NCI-H1092 treated with DMSO at 0.1 percent for 48 hours (cell line): ENCODE results near the gene CEP78.
"Not testable (repeated sequence)": the region's sequence is repeated elsewhere in the genome, so short reads cannot be mapped to it uniquely, and the experiment has no call there.

Experiments
- DNase-seq: peaks from one replicate; lab custom pipeline; 2025; lab: John Stamatoyannopoulos, UW

Gene CEP78

DNA sequence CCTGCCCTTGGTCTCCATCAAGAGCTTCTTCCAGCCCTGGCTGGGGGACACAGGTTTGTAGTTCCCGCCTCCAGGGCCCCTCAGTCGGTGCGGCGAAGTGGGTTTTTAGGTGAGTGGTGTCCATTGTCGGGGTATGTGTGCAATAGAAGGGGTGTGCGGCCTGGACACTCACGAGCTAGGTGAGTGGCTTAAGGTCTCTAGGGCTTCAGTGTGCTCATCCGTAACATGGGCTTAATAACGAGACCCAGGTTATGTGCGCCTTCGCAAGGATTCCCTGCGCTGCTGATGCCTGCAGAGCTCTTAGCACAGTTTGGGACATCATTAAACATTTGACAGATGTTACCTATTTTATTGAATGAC is 656 bp downstream of the CEP78 start:
- no peak for DNase-seq

DNA sequence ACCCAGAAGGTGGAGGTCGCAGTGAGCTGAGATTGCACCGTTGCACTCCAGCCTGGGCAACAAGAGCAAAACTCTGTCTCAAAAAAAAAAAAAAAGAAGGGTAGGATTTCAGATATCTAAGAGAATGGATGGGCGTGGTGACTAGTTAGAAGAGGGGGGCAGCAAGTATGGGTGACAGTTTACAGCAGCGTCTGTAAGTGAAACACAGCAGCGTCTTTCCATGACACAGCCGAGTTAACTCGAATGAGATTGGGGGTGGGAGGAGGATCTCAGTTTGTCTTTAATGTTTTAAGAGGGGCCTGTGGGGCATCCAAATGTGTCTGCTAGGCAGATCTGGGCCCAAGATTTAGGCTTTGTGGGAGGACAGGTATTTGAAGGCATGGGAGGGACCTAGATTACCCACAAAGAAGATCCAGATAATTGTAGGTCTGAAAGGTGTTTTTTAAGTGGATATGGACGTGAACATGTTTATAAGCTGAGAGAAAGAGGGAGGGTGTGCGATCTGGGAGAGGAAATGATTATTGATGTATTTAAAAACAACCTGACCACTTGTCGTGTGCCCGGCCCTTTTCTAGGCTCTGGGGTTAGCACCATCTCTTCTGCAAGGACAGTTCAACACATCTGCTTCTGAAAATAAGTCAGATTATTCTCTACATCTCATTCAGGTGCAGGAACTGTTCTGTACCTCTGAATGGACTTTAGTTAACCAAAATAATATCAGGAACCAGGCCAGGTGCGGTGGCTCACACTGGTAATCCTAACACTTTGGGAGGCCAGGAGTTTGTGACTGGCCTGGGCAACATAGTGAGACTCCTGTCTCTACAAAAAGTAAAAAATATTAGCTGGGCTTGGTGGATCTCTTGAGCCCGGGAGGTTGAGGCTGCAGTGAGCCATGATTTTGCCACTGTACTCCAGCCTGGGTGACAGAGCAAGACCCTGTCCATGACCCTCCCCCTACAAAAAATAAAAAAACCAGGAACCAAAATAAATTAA is 2.5 kb downstream of the CEP78 start:
- DNase-seq = no peak

- no peak for DNase-seq
Observed at GRCh38 chr9:78239506-78239905, 3.6 kb downstream of the CEP78 start.

DNA sequence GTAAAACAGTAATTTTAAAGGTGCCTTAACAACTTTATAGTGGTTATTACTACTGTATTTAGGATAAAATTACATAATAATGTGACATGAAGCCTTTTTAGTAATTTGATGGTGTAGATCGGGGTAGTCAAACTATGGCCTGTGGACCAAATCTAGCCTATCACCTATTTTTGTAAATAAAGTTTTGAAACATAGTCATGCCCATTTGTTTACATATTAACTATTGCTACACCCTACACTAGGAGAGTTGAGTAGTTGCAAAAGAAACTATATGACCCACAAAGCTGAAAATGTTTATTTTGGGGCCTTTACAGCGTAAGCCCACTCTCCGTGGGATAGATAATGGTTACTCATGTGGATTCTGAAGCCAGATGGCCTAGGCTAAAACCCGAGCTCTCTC is 6.2 kb downstream of the CEP78 start:
- DNase-seq = no peak

GRCh38 chr9:78243130-78243529 is 7.3 kb downstream of the CEP78 start:
- DNase-seq = no peak

GRCh38 chr9:78245401-78245800 is 9.5 kb downstream of the CEP78 start:
- no peak for DNase-seq

- no peak for DNase-seq
Observed at GRCh38 chr9:78248635-78249034, 12.8 kb downstream of the CEP78 start.

- DNase-seq = no peak
Observed at GRCh38 chr9:78249542-78249941, 13.7 kb downstream of the CEP78 start.

DNA sequence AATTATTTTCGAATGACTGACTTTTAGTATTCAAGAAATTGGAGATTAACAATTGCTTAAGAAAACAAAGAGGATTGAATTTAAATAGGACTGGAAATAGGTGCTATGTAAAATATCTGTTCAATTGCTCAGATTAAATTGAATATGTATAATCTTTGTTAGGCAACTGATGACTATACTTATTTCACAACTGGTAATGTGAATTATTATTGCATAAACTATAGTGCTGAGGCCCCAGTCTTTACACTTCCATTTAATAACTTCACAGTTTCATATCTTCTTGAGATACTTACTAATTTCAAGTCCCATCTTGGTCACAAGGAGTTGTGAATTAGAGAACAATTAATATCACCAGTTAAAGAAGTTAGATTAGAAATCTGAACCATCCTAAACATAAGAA is 16.7 kb downstream of the CEP78 start:
- DNase-seq = no peak

GRCh38 chr9:78253285-78253684 is 17.4 kb downstream of the CEP78 start:
- DNase-seq = no peak

GRCh38 chr9:78261403-78262001 is 25.6 kb downstream of the CEP78 start:
- DNase-seq = peak; percentile 12

- no peak for DNase-seq
Observed at GRCh38 chr9:78262655-78263054, 26.8 kb downstream of the CEP78 start.

DNA sequence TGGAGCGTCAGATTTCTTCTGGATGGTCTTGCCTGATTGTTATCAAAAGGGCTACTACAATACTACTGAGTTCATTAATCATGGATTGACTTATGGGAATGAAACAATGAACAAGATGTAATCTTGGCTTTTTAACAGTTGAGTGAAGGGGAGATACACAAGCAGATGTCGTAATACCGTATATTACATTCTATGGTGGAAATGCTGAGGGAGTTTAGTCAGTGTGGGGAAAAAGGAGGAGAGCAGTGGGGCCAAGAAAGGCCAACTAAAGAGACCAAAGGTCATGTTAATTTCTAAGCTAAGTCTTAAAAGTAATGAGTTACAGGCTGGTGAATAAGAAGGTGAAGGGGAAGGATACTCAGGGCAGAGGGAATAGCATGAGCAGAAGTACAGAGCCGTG is 32.0 kb downstream of the CEP78 start:
- no peak for DNase-seq

- no peak for DNase-seq
Observed at GRCh38 chr9:78269784-78270183, 33.9 kb downstream of the CEP78 start.

DNA sequence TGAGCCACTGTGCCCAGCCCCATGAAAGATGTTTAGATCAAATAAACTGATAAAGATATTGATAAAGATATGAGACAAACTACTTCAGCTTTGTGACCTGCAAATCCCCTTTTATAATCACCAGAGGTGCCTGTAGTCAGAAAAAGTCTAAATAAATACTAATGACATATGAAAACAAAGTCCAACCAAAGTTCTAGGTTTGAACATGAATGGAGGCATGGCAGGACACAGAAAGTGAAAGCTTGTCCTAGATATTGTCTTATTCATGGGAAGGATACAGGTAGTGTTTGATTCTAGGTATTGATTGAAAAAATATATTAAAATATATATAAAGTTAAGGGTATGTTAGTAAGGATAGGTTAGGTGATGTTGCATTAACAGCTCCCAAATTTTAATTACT is 36.4 kb downstream of the CEP78 start:
- DNase-seq = no peak

DNA sequence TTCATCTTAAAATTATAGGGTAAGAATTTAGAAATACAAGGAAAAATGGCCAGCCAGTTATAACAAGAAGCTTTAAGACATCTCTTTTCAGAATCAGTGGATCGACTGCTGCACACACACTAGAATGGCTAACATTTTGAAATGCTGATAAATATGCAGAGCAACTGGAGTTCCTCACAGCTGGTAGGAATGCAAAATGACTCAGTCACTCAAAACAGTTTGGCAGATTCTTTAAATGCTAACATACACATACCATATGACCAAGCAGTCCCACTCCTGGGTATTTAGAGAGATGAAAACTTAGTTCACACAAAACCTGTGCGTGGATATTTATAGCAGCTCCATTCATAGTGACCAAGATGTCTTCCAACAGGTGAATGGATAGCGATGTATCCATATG is 37.9 kb downstream of the CEP78 start:
- DNase-seq = no peak

DNA sequence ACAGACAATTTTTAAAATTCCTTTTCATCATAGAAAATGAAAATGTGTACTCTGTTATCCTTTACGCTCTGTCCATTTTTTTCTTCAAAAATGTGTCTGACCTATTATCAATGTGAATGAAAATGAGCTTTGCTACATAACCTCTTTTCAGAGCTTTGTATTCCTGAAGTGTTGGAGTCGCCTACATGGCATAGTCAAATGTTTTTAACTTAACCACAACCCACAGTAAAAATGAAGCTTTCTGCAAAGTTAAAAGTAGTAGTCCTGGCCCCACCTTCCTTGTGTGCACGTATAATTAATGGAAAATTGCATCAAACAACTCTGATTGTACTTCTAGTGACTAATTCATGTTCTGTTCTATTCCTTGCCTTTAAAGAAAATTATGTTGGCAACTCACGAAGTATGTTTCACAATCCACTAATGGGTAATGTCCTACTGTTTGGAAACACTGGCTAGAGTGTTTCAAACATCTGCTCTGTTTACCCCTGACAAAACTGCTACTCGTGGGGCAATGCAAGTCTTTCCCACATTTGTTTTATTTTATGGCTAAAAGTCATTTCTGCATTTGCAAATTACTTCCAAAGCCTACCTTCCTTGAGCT is 42.4 kb downstream of the CEP78 start:
- DNase-seq = no peak

DNA sequence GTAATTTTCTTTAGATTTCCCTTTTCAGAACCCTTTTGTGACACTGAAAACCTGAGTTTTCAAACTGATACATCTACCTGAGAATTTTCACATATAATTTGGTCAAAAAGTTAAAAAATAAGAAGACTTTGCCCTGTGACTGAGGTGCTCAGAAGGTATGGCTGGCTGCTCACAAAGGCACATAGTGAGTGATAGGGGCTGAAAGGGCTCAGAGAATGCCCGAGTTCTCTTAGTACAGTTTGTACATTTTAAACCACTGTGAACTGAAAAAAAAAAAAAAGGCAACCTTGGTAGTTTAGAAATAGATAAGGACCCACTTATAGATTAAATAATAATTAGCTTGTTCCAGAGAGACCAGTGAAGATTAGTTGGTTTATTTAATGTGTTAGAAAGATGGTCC is 42.9 kb downstream of the CEP78 start:
- no peak for DNase-seq

GRCh38 chr9:78280982-78281668 is 45.2 kb downstream of the CEP78 start:
- DNase-seq = no peak

GRCh38 chr9:78284181-78284580 is 48.3 kb downstream of the CEP78 start:
- not testable (repeated sequence) for DNase-seq

DNA sequence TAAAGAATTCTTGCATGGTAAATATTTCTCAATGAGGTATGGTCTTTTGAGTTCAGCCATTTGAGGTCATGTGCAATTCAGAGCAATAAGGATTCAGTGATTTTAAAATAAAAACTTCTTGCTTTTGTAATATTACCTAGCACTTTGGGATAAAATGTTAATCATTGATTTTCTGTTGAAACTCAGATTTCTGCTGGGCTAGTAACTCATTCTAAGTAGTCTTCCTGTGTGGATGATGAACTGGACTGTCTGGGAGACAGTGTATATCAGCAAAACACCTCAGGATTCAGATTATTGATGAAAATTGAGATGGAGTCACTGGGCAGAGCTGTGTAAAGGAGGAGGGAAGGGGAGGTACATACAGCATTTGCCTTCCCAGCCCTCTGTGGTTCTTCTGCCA is 50.2 kb downstream of the CEP78 start:
- DNase-seq = no peak

DNA sequence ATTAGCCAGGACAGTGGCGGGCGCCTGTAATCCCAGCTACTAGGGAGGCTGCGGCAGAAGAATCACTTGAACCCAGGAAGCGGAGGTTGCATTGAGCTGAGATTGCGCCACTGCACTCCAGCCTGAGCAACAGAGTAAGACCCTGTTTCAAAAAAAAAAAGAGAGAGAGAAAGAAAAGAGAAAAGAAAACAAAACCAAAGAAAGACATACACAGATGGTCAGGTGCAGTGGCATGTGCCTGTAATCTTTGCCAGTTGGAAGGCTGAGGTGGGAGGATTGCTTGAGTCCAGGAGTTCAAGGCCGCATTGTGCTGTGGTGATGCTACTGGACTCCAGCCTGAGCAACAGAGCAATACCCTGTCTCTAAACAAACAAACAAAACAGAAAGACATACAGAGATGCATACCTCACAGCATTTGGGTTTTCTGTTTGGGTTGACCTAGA is 51.1 kb downstream of the CEP78 start:
- DNase-seq = no peak
